ENCODE results near the gene ROBO2. TPM values are rescaled to one million over a fixed set of nuclear protein-coding genes. Genes with fewer than 3 reads are reported as not detected.
A peak's percentile ranks its signal among the peaks of the same experiment; 100 is the strongest.

The ROBO2 gene
- total RNA-seq, 2 donors from 2014 or later = 2.5 to 2.9 TPM

GRCh38 chr3:77279276-77279675, 239.4 kb downstream of the ROBO2 start:
- Histone ChIP-seq H3K9ac (ENCODE audit: extremely low read depth, low read length, poor library complexity, severe bottlenecking) (no peak overlapping the region), H3K9me3 (ENCODE audit: control insufficient read depth, low read length) (no peaks in the 10 kb centered on the region), H3K36me3 (ENCODE audit: control insufficient read depth, insufficient read depth, low read length) (no peaks in the 10 kb centered on the region), H3K4me3 (ENCODE audit: low read length) (no peak overlapping the region), H3K4me1 (ENCODE audit: control insufficient read depth, insufficient read depth, low read length) (no peaks in the 10 kb centered on the region), H3K27ac (ENCODE audit: low read depth, low read length) (no peak overlapping the region), H3K27me3 (ENCODE audit: control insufficient read depth, insufficient read depth, low read length, poor library complexity, severe bottlenecking) (peaks cover 6% of the 10 kb centered on the region)
- Mint-ChIP-seq H3K4me3 (no peak overlapping the region), H3K36me3 (ENCODE audit: low read depth) (no peaks in the 10 kb centered on the region), H3K27ac (no peak overlapping the region), H3K4me1 (peaks cover 5% of the 10 kb centered on the region), H3K27me3 (ENCODE audit: insufficient read depth) (peaks cover 13% of the 10 kb centered on the region), H3K9me3 (peaks cover 2% of the 10 kb centered on the region)
- 79% methylated on average over 2 of the region's 2 CpGs; no CpG with 5 or more reads in 1 of the 2 experiments for WGBS, 2 experiments (ENCODE audit: insufficient coverage in 1 of 2, insufficient read length in 1 of 2)
- no peak for TF ChIP-seq CTCF (conservative IDR thresholded peaks at IDR 0.05)
- DNase-seq = no peak

GRCh38 chr3:77281721-77282120, 241.8 kb downstream of the ROBO2 start:
- no peak overlapping the region for H3K27ac Mint-ChIP-seq
- TF ChIP-seq CTCF (conservative IDR thresholded peaks at IDR 0.05) = no peak
- Histone ChIP-seq H3K9me3 (ENCODE audit: control insufficient read depth, low read length) (no peaks in the 10 kb centered on the region), H3K27ac (ENCODE audit: low read depth, low read length) (no peak overlapping the region), H3K4me1 (ENCODE audit: control insufficient read depth, insufficient read depth, low read length) (no peaks in the 10 kb centered on the region), H3K9ac (ENCODE audit: extremely low read depth, low read length, poor library complexity, severe bottlenecking) (no peak overlapping the region), H3K4me3 (ENCODE audit: low read length) (no peak overlapping the region), H3K27me3 (ENCODE audit: control insufficient read depth, insufficient read depth, low read length, poor library complexity, severe bottlenecking) (peaks cover 6% of the 10 kb centered on the region), H3K36me3 (ENCODE audit: control insufficient read depth, insufficient read depth, low read length) (no peaks in the 10 kb centered on the region)
- peaks cover 5% of the 10 kb centered on the region for H3K4me1 Mint-ChIP-seq
- H3K36me3 Mint-ChIP-seq (ENCODE audit: low read depth) = no peaks in the 10 kb centered on the region
- H3K4me3 Mint-ChIP-seq = no peak overlapping the region
- 28 to 30% methylated on average over 3 to 7 of the region's 8 CpGs for WGBS, 2 experiments (ENCODE audit: insufficient coverage in 1 of 2, insufficient read length in 1 of 2)
- H3K27me3 Mint-ChIP-seq (ENCODE audit: insufficient read depth) = peaks cover 13% of the 10 kb centered on the region
- peak; percentile 83 for DNase-seq
- H3K9me3 Mint-ChIP-seq = peaks cover 2% of the 10 kb centered on the region

- Histone ChIP-seq H3K27me3 (ENCODE audit: control insufficient read depth, insufficient read depth, low read length, poor library complexity, severe bottlenecking) (peaks cover 6% of the 10 kb centered on the region), H3K4me1 (ENCODE audit: control insufficient read depth, insufficient read depth, low read length) (no peaks in the 10 kb centered on the region), H3K27ac (ENCODE audit: low read depth, low read length) (no peak overlapping the region), H3K36me3 (ENCODE audit: control insufficient read depth, insufficient read depth, low read length) (no peaks in the 10 kb centered on the region), H3K9ac (ENCODE audit: extremely low read depth, low read length, poor library complexity, severe bottlenecking) (no peak overlapping the region), H3K4me3 (ENCODE audit: low read length) (no peak overlapping the region), H3K9me3 (ENCODE audit: control insufficient read depth, low read length) (no peaks in the 10 kb centered on the region)
- H3K4me1 Mint-ChIP-seq = peaks cover 5% of the 10 kb centered on the region
- no peaks in the 10 kb centered on the region for H3K9me3 Mint-ChIP-seq
- H3K4me3 Mint-ChIP-seq = no peak overlapping the region
- DNase-seq = no peak
- WGBS, 2 experiments (ENCODE audit: insufficient coverage in 1 of 2, insufficient read length in 1 of 2) = 87 to 88% methylated on average over 3 to 4 of the region's 4 CpGs
- no peaks in the 10 kb centered on the region for H3K36me3 Mint-ChIP-seq (ENCODE audit: low read depth)
- H3K27ac Mint-ChIP-seq = no peak overlapping the region
- TF ChIP-seq CTCF (conservative IDR thresholded peaks at IDR 0.05) = no peak
- H3K27me3 Mint-ChIP-seq (ENCODE audit: insufficient read depth) = peaks cover 13% of the 10 kb centered on the region
These were observed 243.2 kb downstream of the ROBO2 start for GRCh38 chr3:77283108-77283507.
